ENCODE data around the gene RSPH1. TPM values are rescaled to one million over a fixed set of nuclear protein-coding genes. Genes with fewer than 3 reads are reported as not detected.

Gene RSPH1
- total and polyA plus RNA-seq, 2 of the 4 experiments (the other 2 are of a cell fraction), result not detected

DNA sequence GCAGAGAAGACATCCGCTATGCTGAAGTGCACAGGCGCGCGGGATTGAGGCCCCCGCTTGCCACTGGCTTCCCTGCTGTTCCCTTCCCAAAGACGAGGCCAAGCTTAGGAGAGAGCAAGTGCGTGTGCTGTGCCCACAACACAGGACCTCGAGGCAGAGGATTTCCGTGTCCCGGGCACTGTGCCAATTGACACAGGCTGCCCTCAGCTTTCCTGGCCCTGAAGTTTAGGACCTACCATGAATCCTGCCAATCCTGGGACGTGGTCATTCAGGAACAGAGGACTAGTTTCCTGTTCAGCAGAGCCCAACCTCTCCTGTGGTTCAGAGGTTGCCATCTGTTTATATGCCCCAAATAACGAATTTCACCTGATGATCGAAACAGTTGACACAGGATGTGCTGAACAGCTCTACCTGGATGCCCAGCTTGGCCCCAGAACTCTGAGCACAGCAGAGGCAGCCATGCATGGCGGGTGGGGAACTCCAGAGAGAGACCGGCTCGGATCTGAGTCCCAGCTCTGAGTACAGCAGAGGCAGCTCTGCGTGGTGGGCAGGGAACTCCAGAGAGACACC is 39.7 kb upstream of the RSPH1 start:
- Histone ChIP-seq H3K9ac (ENCODE audit: low read depth, low read length) (no peak overlapping the region), H3K36me3 (ENCODE audit: control insufficient read depth, insufficient read depth, low read length) (no peaks in the 10 kb centered on the region), H3K4ac (ENCODE audit: low read depth, low read length) (no peak overlapping the region), H2AK5ac (ENCODE audit: low read depth, low read length) (no peak overlapping the region), H3K79me1 (ENCODE audit: low read depth in 1 of 2, low read length in 2 of 2) (no peaks in the 10 kb centered on the region), H3K4me2 (ENCODE audit: low read depth, low read length) (no peak overlapping the region), H3K9me3 (ENCODE audit: control insufficient read depth, insufficient read depth, low read length) (no peaks in the 10 kb centered on the region), H2BK15ac (ENCODE audit: low read depth, low read length) (no peak overlapping the region), H2AK9ac (replicated peaks; ENCODE audit: low read depth, low read length, poor library complexity) (no peak overlapping the region), H2BK20ac (ENCODE audit: low read depth, low read length) (no peak overlapping the region), H3K27me3 (ENCODE audit: control insufficient read depth, insufficient read depth, low read length) (peaks cover 30% of the 10 kb centered on the region; the same call in 1 of the 2 replicates), H2BK120ac (ENCODE audit: low read depth, low read length) (no peak overlapping the region), H4K8ac (ENCODE audit: low read depth in 2 of 2, low read length in 2 of 2) (no peak overlapping the region), H2BK5ac (ENCODE audit: low read depth, low read length, poor library complexity, severe bottlenecking) (no peak overlapping the region), H4K5ac (ENCODE audit: low read depth, low read length) (no peak overlapping the region), H4K20me1 (ENCODE audit: insufficient read depth, low read length) (no peaks in the 10 kb centered on the region), H3K4me1 (ENCODE audit: control insufficient read depth, insufficient read depth, low read length) (no peaks in the 10 kb centered on the region), H2AFZ (replicated peaks; ENCODE audit: low read length, poor library complexity) (no peak overlapping the region), H3K56ac (ENCODE audit: extremely low read depth, insufficient read depth, low read length) (no peak overlapping the region), H3K9me1 (ENCODE audit: insufficient read depth, low read length) (no peaks in the 10 kb centered on the region), H3K18ac (ENCODE audit: low read depth, low read length) (no peak overlapping the region), H3K23ac (ENCODE audit: low read depth, low read length) (no peak overlapping the region), H3K4me3 (ENCODE audit: insufficient read depth, low read depth, low read length) (no peak overlapping the region), H3K27ac (ENCODE audit: insufficient read depth, low read length) (no peak overlapping the region), H3K14ac (replicated peaks; ENCODE audit: low read depth, low read length) (no peak overlapping the region), H4K91ac (ENCODE audit: insufficient read depth, low read depth, low read length) (no peak overlapping the region)
- WGBS, 2 experiments (ENCODE audit: extremely low coverage in 2 of 2, insufficient read length in 1 of 2), result 66% methylated on average over 12 of the region's 17 CpGs; no CpG with 5 or more reads in 1 of the 2 experiments
- no peak for DNase-seq
- ChIA-PET CTCF (interaction anchor here (0.6 kb wide), 1 partner anchor 55 kb away, joined by 3 read pairs; no protein-coding TSS in a partner anchor), POLR2A (ENCODE audit: unreplicated experiment) (no interaction called here)
- in situ Hi-C loops (cut with MboI; ENCODE audit: low sequenced_read_pairs) (no loop called here), intact Hi-C loops (cut with micrococcal nuclease) (no loop called here), dilution Hi-C loops (cut with HindIII; ENCODE audit: low sequenced_read_pairs, unreplicated experiment) (no loop called here)
- no TSS peak for BruUV-seq (replicated peaks)
- ATAC-seq (ENCODE audit: low read depth), result no peak
- TF ChIP-seq MXI1 (IDR thresholded peaks at IDR 0.05; ENCODE audit: borderline replicate concordance, low read depth, low read length), result no peak

All from IMR-90 (cell line).